Effector CD4-positive, alpha-beta T cell (primary cell): ENCODE measurements around the gene LMO2.
"Not testable (repeated sequence)": the region's sequence is repeated elsewhere in the genome, so short reads cannot be mapped to it uniquely, and the experiment has no call there.

Source experiments
- DNase-seq: peaks from one replicate; pipeline ENCODE4 v3.0.0-alpha.2; 2020

The LMO2 gene

GRCh38 chr11:33859306-33859705, 32.6 kb downstream of the LMO2 start:
- DNase-seq = no peak

GRCh38 chr11:33857933-33858371, 33.9 kb downstream of the LMO2 start:
- peak; percentile 49 for DNase-seq

DNA sequence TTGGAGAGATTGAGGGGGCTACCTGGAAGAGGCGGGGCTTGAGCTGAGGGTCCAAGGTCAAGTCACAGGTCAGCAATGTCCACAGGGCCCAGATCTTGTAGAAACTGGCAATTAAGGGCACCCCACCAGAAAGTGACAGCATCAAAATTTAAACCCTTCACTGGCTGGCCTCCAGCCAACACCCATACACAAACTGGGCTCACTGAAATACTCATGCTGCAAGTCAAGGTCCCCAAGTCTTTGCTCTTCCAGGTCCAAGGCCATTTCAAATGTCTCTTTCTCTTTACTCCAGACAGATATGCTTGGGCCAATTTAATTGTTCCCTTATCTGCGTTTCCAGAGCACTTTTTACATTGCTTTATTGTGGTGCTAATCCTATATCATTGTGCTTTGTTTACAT, 36.4 kb downstream of the LMO2 start:
- DNase-seq = no peak

DNA sequence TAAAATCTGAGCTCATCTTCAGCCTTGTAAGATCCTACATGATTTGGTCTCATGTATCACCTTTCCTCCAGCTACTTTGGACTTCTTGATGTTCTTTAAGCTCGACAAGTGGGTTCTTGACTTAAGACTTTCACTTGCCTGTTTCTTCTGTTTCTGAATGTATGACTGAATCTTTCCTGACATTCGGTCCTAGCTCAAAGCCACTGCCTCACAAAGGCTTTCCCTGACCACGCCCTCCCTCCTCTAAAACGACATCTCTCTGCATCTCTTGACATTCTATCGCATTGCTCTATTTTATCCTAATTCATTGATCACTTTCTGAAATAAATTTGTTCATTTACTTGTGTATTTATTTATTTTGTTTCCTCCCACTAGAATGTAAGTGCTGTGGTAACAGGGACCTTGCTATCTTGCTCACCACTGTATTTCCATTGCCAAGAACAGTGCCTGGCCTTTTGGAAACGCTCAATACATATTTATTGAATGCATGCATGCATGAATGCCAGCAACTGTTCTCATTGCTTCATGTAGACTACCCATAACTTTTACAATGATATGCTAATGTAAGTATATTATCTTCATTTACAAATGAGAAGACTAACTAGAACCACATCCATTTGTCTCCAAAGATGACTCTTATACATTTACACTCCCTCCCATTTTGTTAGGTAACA, 43.0 kb downstream of the LMO2 start:
- no peak for DNase-seq

GRCh38 chr11:33847251-33847650, 44.6 kb downstream of the LMO2 start:
- no peak for DNase-seq

DNA sequence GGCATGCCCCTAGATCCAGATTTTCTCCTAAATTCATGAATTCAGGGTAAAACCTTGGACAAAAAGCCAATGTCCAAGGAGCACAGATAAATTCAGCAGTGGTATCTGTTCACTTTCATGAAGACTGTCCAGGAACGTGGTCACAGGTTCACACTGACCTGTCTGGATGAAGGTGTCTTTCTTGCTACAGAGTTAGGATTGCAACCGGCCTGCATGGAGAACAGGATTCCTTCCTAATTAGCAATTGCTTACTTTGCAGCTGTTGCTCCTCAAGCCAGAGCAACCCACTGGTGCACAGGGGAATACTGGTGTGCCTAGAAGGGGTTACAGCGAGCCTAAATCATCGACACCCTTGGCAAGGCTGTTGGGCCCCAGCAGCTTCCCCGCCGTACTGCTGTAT, 47.6 kb downstream of the LMO2 start:
- no peak for DNase-seq

DNA sequence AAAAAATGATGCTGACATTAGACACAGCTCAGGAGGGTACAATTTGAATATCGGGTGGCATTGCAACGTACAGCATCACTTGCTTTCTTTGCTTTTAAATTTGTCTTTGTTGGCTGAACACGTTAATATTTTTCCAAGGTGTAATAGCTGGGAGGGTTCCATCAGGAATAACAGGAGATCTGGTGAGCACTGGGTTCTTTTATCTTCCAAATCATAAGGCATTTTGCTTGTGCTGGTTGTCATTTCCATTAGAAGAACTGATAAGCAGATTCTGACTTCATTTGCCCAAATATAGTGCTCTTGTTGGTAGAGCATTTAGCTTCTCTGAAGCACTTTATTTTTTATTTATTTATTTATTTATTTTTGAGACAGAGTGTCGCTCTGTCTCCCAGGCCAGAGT, 48.9 kb downstream of the LMO2 start:
- DNase-seq = no peak

GRCh38 chr11:33842236-33842915, 49.5 kb downstream of the LMO2 start:
- no peak for DNase-seq

DNA sequence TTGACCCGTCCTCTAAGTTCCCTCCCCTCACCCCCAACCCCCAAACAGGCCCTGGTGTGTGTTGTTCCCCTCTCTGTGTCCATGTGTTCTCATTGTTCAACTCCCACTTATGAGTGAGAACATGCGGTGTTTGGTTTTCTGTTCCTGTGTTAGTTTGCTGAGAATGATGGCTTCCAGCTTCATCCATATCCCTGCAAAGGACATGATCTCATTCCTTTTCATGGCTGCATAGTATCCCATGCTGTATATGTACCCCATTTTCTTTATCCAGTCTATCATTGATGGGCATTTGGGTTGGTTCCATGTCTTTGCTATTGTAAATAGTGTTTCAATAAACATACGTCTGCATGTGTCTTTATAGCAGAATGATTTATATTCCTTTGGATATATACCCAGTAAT, 53.6 kb downstream of the LMO2 start:
- DNase-seq = not testable (repeated sequence)

GRCh38 chr11:33837334-33837733, 54.5 kb downstream of the LMO2 start:
- DNase-seq = not testable (repeated sequence)

DNA sequence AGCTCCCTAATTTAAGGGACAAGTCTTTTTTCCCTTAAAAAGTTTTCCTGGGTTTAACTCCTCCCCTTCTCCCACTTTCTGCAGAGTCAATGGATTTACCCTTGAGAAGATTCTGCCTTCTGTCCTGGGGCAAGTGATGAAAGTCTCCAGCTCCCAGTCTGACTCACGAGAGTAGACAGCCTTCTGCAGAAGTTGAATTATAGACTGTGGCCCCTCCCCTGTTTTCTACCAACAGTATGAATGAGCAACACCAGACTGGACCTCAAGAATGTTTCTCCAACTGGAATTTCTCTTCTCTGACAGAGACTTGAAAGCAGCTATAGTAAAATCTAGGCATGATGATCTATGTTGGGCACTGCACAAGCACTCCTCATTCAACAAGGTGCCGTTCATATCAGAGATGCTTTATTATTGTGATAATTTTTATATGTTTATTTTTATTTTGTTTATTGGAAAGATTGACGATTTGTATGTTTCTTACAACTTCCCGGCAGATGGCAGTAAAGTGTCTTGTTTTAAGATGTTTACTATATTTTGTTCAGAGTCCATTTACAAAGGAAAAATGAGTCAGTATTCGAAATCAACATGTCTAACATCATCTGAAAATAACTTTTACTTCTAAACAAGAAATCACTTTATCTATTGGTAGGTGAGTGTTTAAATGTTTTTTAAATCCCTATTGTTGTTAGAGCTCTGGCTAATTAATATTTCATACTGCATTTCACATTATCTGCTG, 56.6 kb downstream of the LMO2 start:
- DNase-seq = no peak

GRCh38 chr11:33832676-33833075, 59.2 kb downstream of the LMO2 start:
- no peak for DNase-seq

DNA sequence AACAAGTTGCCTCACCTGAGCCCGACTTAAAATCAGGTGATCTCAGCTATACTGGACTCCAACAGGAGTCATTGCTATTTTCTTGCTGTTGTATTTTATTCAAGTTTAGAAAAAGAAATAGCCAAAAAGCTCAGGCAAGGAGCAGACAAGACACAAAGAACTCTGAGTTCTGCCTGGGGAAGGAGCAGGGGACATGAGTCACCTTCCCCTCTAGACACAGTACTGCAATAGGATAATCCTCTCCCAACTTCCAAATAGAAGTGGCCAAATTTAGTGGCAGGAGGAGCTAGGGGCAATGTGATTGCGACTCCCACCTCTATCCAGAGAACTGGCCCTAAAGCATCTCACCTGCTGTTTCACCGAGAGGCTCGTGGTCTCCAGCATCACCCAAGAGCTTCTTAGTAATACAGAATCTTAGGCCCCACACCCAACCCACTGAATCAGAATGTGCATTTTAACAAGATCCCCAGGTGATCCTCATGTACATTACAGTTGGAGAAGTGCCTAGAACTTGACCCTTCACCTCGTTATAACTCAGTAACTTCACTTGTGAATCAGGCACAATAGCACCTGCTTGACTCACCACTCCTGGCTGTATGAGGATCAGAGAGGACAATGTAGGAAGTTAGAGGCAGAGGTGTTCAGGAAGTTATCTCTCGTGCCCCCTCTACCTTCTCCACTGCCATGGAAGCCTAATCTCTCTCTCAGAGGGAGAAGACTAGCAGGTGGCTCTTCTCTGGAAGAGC, 60.8 kb downstream of the LMO2 start:
- DNase-seq = no peak

DNA sequence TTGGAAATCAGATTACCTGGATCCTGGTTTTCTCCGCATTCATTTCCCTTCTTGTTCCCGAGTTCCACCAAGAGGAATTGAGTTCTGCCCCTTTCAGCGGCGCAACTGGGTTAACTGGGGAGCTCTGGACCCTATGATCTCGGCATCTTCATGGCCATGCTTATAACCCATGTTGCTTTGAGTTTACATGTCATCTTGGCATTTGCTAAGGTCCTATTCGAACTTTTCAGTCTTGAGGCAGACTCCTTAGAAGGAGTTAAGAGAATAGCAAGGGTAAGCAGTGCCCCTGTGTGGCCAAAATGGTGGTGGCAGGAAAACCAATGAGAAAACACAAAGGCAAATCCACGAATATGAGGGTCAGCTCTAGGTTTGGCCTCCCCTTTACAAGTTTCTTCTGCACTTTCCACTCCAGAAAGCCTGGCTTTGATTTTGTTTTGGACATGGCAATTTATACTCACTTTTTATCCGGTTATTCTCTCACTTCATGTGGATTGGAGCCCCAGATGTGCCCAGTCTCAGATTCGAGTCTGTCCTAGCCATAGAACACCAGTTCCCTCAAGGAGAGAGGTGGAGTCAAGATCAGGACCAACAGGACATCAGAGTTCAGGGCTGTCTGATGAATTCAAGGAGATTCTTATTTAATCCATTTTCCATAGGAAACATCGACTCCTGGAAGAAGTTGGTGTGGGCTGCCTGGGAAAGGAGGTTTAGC, 62.3 kb downstream of the LMO2 start:
- DNase-seq = peak; percentile 14

DNA sequence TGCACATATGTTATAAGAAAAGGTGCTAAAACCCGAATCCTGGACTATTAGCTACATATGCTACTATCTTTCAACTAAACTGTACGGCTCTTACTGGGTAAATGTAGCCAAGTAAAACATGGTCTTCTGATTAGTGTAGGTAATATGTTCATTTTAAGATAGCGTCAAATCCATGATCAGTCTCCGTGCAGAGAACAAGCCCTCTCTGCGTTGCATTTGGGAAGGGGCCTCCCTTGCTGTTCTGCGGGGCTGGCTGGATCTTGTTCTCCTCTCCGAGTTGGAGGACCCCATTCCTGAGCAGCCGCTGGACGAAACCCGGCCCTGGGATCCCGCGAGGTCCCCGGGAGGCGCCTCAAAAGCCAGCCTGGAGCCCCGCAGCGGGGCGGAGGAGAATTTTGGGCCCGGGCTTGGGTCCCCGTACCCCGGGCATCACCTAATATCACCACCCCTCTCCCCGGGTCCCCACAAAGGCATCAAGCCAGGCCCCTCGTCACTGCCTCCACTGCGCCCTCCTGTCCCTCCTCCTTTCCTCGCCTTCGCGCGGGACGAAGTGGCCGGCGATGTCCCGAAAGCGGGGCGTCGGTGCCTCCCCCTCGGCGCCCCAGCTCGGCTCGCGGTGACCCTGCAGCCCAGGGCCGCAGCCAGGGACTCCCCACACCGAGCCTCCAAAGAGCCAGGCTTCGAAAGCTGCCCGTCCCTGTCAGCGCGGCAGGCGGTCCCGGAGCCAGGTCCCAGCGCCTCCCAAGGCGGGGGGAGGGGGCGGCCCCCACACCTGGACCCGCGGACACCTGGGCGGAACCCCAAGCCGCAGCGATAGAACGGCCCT, 63.1 kb downstream of the LMO2 start:
- no peak for DNase-seq

- DNase-seq = no peak
These were observed 64.7 kb downstream of the LMO2 start for GRCh38 chr11:33827206-33827605.

DNA sequence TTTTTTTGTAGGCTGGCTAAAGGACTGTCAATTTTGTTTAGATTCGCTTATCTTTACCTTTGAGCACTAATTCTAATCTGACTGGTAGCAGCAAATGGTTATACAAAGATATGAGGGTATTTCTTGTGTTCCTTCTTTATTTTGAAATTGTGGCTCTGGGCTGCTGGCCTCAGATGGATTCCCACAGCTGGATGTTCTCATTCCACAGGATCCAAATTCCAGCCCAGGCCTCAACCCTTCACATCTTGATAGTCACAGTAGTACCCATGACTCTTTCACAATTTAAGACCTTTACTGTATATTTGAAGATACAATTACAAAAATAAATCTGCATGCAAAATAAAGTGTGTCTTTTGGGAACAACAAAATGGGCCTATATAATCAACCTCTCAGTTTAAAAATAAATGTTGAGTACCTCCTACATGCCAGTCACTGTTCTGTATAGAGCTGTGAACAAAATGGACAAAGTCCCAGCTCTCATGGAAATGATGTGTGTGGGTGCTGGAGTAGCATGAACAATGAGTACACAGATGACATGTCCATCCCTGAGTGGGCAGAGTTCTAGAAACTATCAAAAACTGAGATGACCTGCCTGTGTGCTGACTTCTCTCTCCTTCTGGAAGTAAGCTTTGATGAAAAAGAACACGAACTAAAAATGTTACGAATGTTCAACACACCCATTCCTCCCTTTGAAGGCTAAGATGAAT, 65.9 kb downstream of the LMO2 start:
- DNase-seq = no peak

DNA sequence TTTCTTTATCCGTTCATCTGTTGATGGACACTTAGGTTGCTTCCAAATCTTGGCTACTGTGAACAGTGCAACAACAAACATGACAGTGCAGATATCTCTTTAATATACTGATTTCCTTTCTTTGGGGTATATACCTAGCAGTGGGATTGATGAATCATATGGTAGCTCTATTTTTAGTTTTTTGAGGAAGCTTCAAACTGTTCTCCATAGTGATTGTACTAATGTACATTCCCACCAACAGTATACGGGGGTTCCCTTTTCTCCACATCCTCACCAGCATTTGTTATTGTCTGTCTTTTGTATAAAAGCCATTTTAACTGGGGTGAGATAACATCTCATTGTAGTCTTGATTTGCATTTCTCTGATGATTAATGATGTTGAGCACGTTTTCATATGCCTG, 68.9 kb downstream of the LMO2 start:
- not testable (repeated sequence) for DNase-seq

DNA sequence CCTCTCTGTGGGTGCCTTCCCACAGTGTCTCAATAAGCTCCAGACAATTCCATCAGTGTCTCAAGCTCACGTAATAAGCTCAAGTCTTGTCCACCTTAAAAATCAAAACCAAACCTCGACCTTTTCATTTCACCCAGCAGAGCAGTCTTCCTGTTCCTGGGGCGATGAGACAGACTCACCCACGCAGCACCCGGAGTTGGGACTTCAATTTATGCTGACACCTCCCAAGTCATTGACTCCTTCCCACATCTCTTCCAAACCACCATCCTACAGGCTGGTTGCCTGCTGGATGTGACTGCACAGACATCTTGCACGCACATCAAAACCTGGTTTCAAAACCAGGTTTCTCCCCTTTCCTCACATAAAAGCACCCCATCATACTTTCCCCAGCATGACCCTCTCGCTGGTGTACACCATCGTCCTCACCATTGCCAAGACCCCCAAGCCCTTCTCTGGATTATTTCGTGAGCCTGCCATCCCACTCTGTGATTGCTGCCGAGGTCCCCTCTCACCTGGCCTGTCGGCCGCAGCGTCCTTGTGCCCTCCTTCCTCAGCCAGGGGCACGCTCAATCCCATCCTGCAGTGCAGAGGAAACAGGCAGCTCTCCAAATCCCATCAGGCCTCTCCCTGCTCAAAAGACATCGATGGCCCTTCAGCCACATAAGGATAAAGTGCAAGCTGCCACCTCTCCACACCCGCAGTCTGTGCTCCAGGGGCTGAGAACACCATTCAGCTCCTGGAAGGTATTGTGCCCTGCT, 72.4 kb downstream of the LMO2 start:
- DNase-seq = no peak
